GM12864 (cell line): ENCODE measurements around the gene RBMS3.

Source experiments
- DNase-seq: peaks from one replicate; pipeline ENCODE4 v3.0.0-alpha.2; 2011; ENCODE audit warnings: low read depth
- H3K4me3 ChIP-seq: 2 replicates; pipeline ENCODE4 v1.5.1; 2011; ENCODE audit warnings: mild to moderate bottlenecking, low read depth, low read length, control low read depth
- CTCF ChIP-seq: IDR thresholded peaks from 2 replicates; pipeline ENCODE4 v1.5.1; 2011; ENCODE audit warnings: low read depth, mild to moderate bottlenecking, moderate library complexity, low read length, control low read depth, inconsistent platforms; ENCODE audit errors: missing control alignments

Gene RBMS3

DNA sequence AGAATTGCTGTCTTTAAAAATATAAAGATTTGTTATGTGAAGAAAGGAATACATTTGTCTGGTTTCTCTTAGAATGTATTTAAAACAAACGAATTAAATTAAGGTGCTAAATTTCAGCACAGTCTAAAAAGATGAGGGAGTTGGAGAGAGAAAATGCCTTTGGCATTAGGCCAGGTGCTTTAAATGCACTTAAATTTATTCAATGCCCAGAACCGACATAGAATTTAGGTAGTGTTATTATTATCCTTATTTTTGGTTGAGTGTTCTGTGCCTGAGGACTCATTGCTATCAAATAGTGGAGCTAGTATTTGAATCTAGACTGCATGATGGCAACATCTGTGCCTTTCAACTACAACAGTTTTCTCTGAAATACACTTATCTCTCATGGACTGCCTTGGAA, 287.5 kb downstream of the RBMS3 start:
- H3K4me3 ChIP-seq: no peak overlapping the region
- no peak for TF ChIP-seq CTCF
- no peak for DNase-seq

DNA sequence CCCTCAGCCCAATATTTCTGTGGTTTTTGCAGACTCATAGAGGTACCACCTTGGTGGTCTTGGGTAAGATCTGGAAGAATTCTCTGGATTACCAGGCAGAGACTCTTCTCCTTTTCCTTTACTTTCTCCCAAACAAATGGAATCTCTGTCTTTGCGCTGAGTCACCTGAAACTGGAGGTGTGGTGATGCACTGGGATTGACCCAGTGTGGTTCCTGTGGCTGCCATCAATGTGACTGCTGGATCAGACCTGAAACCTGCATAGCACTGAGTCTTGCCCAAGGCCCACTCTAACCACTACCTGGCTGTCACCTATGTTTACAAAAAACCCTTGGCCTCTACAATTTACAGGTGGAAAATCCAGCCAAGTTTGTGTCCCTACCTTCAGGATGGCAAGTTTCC, 295.3 kb downstream of the RBMS3 start:
- no peak overlapping the region for H3K4me3 ChIP-seq

GRCh38 chr3:29576675-29577074, 295.8 kb downstream of the RBMS3 start:
- no peak for DNase-seq
- no peak for TF ChIP-seq CTCF
- H3K4me3 ChIP-seq: no peak overlapping the region

More for the DNA sequence above, 295.3 kb downstream of the RBMS3 start:
- no peak for DNase-seq
- no peak for TF ChIP-seq CTCF

DNA sequence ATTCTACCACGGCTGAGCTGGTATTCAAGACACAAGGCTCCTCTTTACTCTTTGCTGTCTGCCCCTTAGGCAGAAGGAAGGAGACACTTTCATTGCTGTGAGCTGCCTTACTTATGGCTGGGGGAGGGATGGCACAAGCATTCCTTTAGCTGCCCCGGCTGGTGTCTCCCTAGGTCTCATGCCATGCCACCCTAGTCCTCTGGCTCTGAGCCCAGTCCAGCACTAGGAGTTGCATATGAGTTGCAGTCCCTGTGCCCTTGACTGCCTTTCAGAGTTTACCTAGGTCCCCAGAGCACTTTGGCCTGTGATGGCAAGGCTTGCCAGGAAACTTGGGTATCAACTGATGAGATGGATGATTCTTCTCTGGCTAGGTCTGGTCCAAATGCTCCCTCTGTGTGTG, 296.4 kb downstream of the RBMS3 start:
- DNase-seq: no peak
- no peak overlapping the region for H3K4me3 ChIP-seq

DNA sequence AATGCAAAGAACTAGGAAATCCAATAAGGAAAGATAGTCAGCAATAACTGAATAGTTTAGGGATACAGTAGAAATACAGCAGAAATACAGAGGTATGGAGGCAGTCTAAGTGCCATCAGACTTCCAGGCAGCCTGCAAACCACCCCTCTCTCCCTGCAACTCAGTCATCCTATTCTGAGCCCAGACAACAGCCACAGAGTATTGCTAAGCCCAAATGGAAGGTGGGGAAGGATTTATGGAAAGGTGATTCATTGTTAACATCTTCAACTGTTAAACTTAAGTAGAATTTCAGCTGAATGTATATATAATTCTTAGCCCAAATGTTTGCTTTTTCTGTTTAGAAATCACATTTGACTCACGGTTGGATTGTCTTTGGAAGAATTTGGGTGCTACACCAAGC, 300.4 kb downstream of the RBMS3 start:
- DNase-seq: no peak
- TF ChIP-seq CTCF: no peak
- no peak overlapping the region for H3K4me3 ChIP-seq

More for the DNA sequence above, 296.4 kb downstream of the RBMS3 start:
- TF ChIP-seq CTCF: no peak

- DNase-seq: no peak
- no peak for TF ChIP-seq CTCF
- H3K4me3 ChIP-seq: no peak overlapping the region
These were observed 301.4 kb downstream of the RBMS3 start for GRCh38 chr3:29582273-29582672.

DNA sequence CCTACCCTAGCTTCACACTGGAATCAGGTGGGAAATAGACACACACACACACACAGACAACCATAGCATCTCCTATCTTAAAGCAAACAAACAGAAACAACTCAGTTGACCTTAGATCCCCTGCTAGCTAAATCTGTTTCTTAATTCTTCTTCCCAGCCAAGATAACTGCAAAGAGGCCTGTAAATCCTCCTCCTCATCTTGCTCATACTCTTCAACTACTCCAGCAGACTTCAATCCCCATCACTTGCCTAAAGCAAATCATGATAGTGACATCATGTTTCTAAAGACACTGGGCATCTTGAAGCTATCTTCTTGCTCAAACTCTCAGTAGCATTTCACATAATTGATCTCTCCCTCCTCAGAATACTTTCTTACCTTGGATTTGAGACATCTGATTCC, 303.0 kb downstream of the RBMS3 start:
- no peak overlapping the region for H3K4me3 ChIP-seq
- no peak for TF ChIP-seq CTCF
- no peak for DNase-seq
